ENCODE measurements around the gene TMEM163.

The TMEM163 gene

DNA sequence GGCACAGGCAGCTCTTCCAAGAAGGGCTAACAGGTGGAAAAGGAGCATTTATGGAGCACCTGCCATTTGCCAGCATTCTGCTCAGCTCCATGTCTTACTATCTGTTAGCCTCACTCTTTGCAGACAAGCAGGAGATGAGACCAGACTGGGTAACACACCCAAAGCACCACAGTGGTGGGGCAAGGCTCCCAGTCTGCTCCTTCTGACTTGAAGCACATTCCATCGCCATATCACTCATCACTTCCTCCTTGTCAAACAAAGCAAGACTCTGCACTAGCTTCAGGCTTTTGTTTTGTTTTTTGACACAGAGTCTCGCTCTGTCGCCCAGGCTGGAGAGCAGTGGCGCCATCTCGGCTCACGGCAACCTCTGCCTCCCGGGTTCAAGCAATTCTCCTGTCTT is 282.1 kb downstream of the TMEM163 start:
- DNase-seq (ENCODE audit: low spot score): no peak

GRCh38 chr2:134435936-134436335 is 282.9 kb downstream of the TMEM163 start:
- DNase-seq (ENCODE audit: low spot score): no peak

- no peak for DNase-seq (ENCODE audit: low spot score)
Observed at GRCh38 chr2:134435505-134435904, 283.3 kb downstream of the TMEM163 start.

DNA sequence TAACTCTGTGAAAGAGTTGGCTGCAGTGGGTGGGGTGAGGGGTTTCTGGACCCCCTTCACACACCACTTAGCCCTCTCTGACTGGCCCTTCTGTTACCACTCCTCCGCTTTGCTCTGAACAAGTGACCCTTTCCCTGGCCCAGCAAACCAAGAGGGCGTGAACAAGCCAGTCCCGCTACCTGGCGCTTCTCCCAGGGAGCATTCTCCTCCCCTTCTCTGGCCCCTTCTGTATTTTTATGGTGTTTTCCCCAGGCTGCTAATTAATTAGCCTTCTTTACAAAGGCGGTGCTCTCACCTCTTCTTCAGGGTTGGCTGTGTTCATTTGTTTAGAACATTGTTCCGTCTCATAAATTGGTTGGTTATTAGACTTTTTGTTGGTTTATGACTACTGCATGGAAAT is 284.8 kb downstream of the TMEM163 start:
- DNase-seq (ENCODE audit: low spot score): no peak

GRCh38 chr2:134433469-134433868 is 285.3 kb downstream of the TMEM163 start:
- no peak for DNase-seq (ENCODE audit: low spot score)

DNA sequence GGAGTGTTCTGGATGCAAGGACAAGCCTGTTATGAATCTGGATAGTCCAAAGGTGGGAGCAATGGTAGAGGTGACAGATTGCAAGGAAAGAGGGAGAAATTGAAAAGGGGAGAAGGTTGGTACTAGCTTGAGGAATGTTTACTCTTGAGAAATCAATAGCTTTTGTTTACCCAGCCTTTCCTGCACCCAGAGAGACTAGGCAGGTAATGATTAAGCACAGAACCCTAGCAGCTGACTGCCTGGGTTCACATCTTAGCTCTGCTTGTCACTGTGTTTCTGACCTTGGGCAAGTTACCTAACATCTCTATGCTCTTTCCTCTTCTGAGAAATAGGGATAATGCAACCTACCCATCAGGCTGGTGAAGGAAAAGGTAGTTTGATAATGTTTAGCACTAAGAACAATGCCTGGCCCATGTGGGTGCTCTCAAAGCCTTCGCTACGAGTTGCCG is 286.3 kb downstream of the TMEM163 start:
- no peak for DNase-seq (ENCODE audit: low spot score)

DNA sequence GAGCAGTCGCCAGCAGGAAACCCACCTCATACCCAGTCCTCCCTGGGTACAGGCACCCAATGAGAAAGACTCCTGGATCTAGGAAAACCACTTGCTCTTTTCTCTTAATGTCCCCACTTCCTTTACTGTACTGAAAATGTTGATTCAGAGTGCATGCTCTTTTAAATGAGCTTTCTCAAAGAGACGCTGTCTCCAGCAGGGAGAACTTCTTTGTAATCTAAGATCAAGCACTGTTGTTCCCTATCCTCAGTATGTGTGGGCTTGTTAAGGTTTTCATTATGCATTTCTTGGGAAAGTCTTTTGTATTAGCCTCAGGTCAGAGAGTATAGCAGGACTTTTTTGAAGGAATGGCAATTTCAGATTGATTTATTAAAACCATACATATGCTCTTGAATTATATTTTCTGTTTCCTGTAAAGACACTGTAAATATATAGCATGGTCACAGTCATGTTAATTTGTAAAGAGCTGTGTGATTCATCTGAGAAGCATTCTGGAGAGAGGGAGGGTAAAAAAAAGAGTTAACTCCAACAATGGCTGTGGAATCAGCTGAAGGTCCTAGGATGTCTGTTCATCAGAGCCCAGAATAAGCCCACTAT is 286.9 kb downstream of the TMEM163 start:
- DNase-seq (ENCODE audit: low spot score): no peak

DNA sequence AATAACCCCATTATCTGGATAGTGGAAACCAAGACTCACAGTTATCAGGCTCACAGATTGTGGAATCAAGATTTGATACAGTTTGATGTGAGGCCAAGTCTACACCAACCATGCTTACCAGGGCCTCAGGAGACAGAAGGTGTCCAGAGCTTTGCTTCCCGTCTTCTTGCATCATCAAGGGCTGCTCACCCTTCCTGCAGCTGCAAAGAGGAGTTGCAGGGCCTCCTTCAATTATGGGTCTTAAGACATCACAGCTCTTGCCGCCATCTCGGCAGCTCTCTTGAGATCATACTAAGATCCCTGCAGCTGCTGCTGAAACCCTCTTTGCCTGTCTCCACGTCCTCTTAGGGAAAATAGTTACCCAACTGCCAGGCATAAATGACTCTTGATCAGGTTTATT is 288.9 kb downstream of the TMEM163 start:
- DNase-seq (ENCODE audit: low spot score): no peak

- DNase-seq (ENCODE audit: low spot score): no peak
Observed at GRCh38 chr2:134426721-134427120, 292.1 kb downstream of the TMEM163 start.

DNA sequence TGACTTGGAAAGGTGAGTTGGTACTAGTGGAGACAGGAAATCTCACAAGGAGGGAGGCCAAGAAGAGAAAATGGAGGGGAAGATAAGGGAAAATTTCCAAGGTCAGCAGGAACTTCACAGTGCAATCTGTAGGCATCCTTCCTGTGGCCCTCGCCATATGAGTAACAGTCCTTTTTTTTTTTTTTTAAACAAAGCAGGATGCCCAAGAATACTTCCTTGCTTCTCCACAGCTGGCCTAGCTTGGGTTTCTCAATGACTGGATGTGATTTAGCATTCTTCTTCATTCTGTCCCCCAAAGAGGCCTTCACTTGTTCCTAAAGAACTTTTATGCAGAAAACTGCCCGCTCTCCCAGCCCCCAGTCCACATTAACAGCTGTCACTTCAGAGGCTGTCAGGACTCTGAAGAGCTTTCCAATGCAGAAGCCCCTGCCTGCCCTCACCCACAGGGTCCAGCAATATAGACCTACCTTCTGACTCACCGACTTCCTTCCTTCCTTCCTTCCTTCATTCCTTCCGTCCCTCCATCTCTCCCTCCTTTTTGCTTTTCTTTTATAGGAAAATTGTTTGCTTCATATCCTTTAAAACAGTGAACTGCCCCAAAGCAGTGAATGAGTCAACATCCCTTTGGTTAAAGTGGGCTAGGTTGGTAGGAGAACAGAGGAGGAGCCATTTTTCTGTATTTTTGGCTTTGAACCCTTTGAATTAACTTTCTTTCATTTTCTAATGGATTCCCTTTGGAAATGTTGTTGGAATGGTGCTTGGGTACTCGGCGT is 292.9 kb downstream of the TMEM163 start:
- DNase-seq (ENCODE audit: low spot score): no peak

DNA sequence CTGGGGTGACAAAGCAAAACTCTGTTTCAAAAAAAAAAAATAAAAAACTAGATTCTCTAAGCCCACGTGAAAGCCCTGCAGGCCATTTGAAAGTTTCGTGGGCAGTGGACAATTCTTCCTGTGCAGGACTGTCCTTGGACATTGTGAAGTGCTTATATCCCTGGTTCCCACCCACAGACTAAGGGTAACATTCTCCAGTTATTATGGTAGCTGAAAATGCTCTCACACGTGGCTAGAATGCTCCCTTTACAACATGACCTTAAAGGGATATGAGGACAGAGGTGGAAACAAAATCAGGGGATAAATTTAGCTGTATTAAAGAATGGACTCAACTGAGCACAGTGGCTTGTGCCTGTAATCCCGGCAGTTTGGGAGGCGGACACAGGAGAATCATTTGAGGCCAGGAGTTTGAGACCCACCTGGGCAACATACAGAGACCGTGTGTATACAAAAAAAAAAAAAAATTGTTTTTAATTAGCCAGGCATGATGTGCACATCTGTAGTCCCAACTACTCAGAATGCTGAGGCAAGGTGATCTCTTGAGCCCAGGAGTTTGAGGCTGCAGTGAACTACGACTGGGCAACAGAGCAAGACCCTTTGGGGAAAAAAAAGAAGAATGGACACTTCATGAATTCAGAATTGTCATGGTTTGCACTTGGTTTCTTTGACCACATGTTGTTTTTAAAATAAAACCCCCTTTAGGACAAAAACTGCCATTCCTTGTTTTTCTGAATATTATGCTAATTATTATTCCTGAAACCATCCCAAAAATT is 297.1 kb downstream of the TMEM163 start:
- DNase-seq (ENCODE audit: low spot score): no peak

DNA sequence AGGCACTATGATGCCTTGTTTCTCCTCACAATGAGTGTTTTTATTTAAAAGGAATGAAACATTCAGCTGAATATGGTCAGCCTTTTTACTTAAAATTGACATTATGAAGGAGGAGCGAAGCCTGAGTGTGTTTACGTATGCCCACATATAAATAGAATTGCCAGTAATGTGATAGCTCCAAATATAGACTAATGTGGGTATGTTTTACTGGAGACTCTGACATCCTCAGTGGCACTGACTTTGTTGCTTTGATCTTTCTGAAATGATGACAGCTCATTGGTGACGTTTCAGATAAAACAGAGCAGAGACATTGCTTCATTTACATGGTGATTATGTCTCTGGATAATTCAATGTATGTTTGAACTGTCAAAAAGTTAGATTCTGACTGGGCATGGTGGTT is 297.9 kb downstream of the TMEM163 start:
- DNase-seq (ENCODE audit: low spot score): no peak

DNA sequence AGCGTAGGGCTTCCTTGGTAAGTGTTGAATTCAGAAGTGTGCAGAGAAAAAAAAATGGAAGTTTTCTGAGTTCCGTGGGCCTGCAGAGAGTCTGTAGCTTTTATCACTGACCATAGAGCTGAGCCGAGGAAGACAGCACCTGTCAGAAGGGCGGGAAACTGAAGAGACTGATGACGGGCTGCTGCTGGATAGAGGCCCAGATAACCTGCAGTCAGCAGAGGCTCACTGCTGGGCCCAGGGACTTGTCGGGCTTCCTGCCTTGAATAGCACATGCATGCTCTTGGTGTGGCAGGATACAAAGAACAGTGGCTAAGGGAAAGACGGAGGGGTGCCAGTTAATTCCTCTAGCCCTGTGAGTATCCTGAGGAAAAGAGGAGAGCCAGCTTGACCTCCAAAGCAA is 298.5 kb downstream of the TMEM163 start:
- no peak for DNase-seq (ENCODE audit: low spot score)

GRCh38 chr2:134417968-134418582 is 300.7 kb downstream of the TMEM163 start:
- DNase-seq (ENCODE audit: low spot score): no peak

DNA sequence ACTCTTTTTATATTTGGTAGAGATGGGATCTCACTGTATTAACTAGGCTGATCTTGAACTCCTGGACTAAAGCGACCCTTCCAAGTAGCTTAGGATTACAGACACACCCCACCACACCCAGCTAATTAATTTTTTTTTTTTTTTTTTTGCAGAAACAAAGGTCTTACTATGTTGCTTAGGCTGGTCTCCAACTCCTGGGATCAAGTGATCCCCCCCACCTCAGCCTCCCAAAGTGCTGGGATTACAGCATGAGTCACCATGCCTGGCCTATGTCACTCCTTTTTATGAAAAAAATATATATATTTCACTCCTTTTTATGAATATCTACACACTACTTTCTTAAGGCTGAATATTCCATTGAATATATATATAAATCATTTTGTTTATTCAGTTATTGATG is 302.2 kb downstream of the TMEM163 start:
- DNase-seq (ENCODE audit: low spot score): no peak

- DNase-seq (ENCODE audit: low spot score): no peak
Observed at GRCh38 chr2:134416018-134416417, 302.8 kb downstream of the TMEM163 start.

DNA sequence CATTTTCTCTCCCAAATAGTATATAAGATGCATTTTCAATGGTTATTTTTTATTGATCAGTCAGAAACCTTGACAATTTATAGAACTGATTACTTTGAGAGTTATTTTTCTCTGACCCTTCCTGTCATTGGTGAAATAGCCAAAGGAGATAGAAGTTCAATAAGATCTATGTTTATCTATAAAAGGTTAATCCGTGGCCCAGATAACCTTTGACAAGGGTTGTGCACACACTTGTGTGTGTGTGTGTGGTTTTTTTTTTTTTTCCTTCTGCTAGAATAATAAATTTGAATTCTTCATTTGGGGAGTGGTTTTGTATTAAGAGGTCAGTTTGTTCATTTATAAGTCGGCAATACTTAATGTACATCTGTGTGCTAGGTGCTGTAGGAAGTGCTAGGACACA is 304.9 kb downstream of the TMEM163 start:
- DNase-seq (ENCODE audit: low spot score): no peak

DNA sequence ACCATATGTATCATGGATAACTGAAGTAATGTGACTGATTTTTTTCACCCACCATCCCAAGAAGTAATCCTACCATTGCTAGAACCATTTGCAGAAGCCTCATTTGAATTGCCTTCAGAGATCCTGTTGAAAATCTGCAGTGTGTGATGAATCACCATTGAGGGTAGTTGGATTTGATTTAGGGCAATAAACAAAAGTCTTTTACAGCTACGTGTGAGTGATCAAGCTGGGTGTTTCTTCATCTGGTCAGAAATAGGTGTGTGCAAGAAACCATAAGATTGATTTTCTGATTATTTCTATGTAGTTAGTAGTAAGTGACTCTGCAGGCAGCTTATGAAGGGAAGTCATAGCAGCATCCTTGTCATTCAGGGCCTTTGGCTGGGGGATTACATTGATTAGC is 305.4 kb downstream of the TMEM163 start:
- DNase-seq (ENCODE audit: low spot score): no peak

DNA sequence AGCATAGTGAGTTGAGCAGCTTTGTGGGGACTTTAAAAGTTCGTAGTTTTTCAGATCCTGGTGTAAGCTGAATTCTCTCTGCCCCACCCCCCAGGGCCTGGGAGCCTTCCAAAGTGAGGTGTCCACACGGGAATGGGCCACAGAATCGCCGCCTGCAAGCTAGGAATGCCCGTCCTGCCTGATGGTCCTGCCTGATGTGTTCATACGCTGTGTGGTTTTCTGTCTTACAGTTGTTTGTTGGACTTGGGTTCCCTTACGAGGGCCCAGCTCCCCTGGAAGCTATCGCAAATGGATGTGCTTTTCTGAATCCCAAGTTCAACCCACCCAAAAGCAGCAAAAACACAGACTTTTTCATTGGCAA is 306.2 kb downstream of the TMEM163 start:
- DNase-seq (ENCODE audit: low spot score): no peak

DNA sequence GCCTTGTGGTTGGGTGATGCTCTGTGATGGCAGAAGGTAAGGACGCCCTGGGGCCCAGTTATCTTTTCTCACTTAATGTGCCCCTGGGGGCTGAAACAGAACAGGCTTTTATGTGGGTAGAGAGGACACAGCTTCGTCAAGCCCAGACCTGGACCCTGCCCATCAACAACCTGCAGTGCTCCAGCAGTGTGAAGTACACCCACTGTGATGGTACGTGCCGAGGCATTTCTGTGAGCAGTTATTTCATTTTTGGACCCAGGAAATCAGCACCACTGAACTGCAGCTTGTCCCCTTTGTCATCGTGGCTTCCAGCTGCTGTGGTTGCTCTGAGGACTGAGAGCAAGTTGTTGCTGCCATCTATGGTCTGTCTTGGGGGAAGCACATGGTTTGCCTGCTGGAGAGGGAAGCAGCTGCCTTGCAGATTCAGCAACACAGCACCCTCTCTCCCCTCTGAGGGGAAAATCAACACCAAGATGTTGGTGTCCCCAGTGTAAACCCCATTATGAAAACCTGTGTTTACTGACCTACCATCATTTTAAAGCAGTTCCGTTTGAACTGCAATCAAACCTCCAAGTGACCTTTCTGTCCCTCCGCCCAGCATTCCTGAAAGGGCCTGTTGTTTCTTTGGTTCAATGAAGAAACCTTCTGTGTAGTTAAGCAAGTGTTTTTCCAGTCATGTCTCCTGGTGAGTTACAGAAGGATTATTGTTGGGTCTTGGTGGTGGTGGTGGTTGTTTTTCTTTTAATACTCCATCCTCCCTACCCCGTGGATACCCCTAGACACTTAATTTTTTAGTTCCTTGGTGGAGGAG is 306.8 kb downstream of the TMEM163 start:
- peak; percentile 95 for DNase-seq (ENCODE audit: low spot score)

GRCh38 chr2:134411279-134411827 is 307.4 kb downstream of the TMEM163 start:
- DNase-seq (ENCODE audit: low spot score): no peak

DNA sequence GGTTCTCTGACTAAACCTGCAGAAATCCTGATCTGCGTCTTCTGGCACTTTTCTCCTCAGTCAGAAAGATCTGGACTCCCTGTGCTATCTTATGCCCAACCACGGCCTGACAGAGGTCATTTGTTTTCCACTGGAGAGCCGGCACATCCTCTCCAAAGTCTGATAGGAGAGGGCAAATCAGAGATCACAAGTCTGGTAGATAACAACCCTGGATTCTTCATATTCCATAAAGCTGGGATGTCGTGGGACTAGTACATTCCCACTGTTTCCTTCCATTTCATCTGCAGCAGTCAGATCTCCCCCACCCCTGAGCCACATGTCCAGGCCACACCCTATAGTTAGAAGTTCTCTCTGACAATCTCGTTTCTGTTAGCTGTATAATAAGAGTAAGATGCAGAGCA is 308.0 kb downstream of the TMEM163 start:
- DNase-seq (ENCODE audit: low spot score): no peak

Data from NAMALWA (cell line).